K562 (cell line): Measurements from ENCODE around the gene RARRES1. TPM values are rescaled to one million over a fixed set of nuclear protein-coding genes. Genes with fewer than 3 reads are reported as not detected.
A peak's percentile ranks its signal among the peaks of the same experiment; 100 is the strongest.

Source experiments
- BRCA1 ChIP-seq, 2 experiments: fragments of 450-650 bp in 1 of 2; sonication (generic) in 1 of 2; formaldehyde crosslinking in 1 of 2; IDR thresholded peaks; 2 replicates each; pipeline versions ENCODE4 v1.5.0 to v1.6.1; 2017 to 2020; ENCODE audit warnings: mild to moderate bottlenecking in 1 of 2, missing genetic modification reagents in 1 of 2
- CAMTA2 ChIP-seq: fragments of 250-450 bp; sonication (Bioruptor Pico); conservative IDR thresholded peaks from 2 replicates; pipeline ENCODE4 v1.5.1; 2022
- CBX3 ChIP-seq, 2 experiments: IDR thresholded peaks; 1 replicate in 1 of 2; 2 replicates in 1 of 2; pipeline ENCODE4 v1.6.1; 2012; ENCODE audit warnings: inconsistent platforms in 2 of 2, low read length in 2 of 2, borderline replicate concordance in 1 of 2, control low read depth in 1 of 2
- CEBPG ChIP-seq, 3 experiments: fragments of 200-800 bp in 1 of 3; sonication (Bioruptor generic) in 1 of 3; sonication (generic) in 1 of 3; formaldehyde crosslinking in 1 of 3; IDR thresholded peaks in 2 of 3; conservative IDR thresholded peaks in 1 of 3; 2 replicates each; pipeline versions ENCODE4 v1.6.1 to v1.8.0; 2016 to 2022; ENCODE audit warnings: missing compliant biosample characterization in 2 of 3, missing genetic modification characterization in 2 of 3, mild to moderate bottlenecking in 1 of 3, missing genetic modification reagents in 1 of 3
- DPF2 ChIP-seq: fragments of 450-650 bp; IDR thresholded peaks from 2 replicates; pipeline ENCODE4 v1.6.1; 2016
- ELF2 ChIP-seq: fragments of 250-450 bp; sonication (Bioruptor Pico); IDR thresholded peaks from 2 replicates; pipeline ENCODE4 v1.5.0; 2021; ENCODE audit warnings: mild to moderate bottlenecking
- ESRRA ChIP-seq: fragments of 450-650 bp; IDR thresholded peaks from 2 replicates; pipeline ENCODE4 v1.6.1; 2014; ENCODE audit warnings: low read depth, mild to moderate bottlenecking, moderate library complexity, borderline replicate concordance
- HDAC3 ChIP-seq: fragments of 450-650 bp; IDR thresholded peaks from 2 replicates; pipeline ENCODE4 v1.6.1; 2018; ENCODE audit warnings: borderline replicate concordance, mild to moderate bottlenecking, moderate library complexity; ENCODE audit not compliant: partially characterized antibody
- IRF2 ChIP-seq: sonication (generic); formaldehyde crosslinking; IDR thresholded peaks from 2 replicates; pipeline ENCODE4 v1.8.1; 2022; ENCODE audit warnings: mild to moderate bottlenecking, missing genetic modification reagents
- JUNB ChIP-seq: fragments of 450-650 bp; formaldehyde crosslinking; conservative IDR thresholded peaks from 2 replicates; pipeline ENCODE4 v1.4.0; 2020; ENCODE audit warnings: mild to moderate bottlenecking
- MCM5 ChIP-seq: fragments of 450-650 bp; IDR thresholded peaks from 2 replicates; pipeline ENCODE4 v1.6.1; 2016; ENCODE audit warnings: low read depth
- MTA2 ChIP-seq: fragments of 450-650 bp; IDR thresholded peaks from 2 replicates; pipeline ENCODE4 v1.6.1; 2016; ENCODE audit warnings: low read depth
- NBN ChIP-seq: fragments of 450-650 bp; IDR thresholded peaks from 2 replicates; pipeline ENCODE4 v1.6.1; 2016; ENCODE audit warnings: low read depth, mild to moderate bottlenecking
- NCOR1 ChIP-seq: fragments of 450-650 bp; IDR thresholded peaks from 2 replicates; pipeline ENCODE4 v1.6.1; 2016; ENCODE audit warnings: mild to moderate bottlenecking, moderate library complexity
- NFIX ChIP-seq: fragments of 250-450 bp; sonication (Bioruptor Pico); IDR thresholded peaks from 2 replicates; pipeline ENCODE4 v1.4.0; 2020; ENCODE audit warnings: low read depth, mild to moderate bottlenecking, moderate library complexity
- RNF2 ChIP-seq: sonication (generic); IDR thresholded peaks from 2 replicates; pipeline ENCODE4 v1.6.1; 2016
- SLC30A9 ChIP-seq: fragments of 250-450 bp; sonication (Bioruptor Pico); IDR thresholded peaks from 2 replicates; pipeline ENCODE4 v1.8.0; 2022; ENCODE audit warnings: mild to moderate bottlenecking, moderate library complexity
- SMARCA4 ChIP-seq: fragments of 450-650 bp; IDR thresholded peaks from 2 replicates; pipeline ENCODE4 v1.6.1; 2016
- SMARCA5 ChIP-seq: fragments of 450-650 bp; IDR thresholded peaks from 2 replicates; pipeline ENCODE4 v1.6.1; 2016
- TAF1 ChIP-seq: IDR thresholded peaks from 2 replicates; pipeline ENCODE4 v1.6.1; 2011; ENCODE audit warnings: mild to moderate bottlenecking, low read length, moderate library complexity; ENCODE audit not compliant: insufficient read depth, control insufficient read depth, severe bottlenecking; ENCODE audit errors: extremely low read depth
- ZBTB17 ChIP-seq: fragments of 450-650 bp; formaldehyde crosslinking; IDR thresholded peaks from 2 replicates; pipeline ENCODE4 v1.4.0; 2020; ENCODE audit warnings: mild to moderate bottlenecking
- ZNF24 ChIP-seq: fragments of 450-650 bp; IDR thresholded peaks from 2 replicates; pipeline ENCODE4 v1.6.1; 2016
- ZNF316 ChIP-seq: fragments of 450-650 bp; IDR thresholded peaks from 2 replicates; pipeline ENCODE4 v1.6.1; 2016
- ZNF431 ChIP-seq: sonication (generic); formaldehyde crosslinking; IDR thresholded peaks from 2 replicates; pipeline ENCODE4 v1.8.0; 2022; ENCODE audit warnings: mild to moderate bottlenecking, missing genetic modification reagents
- ZNF584 ChIP-seq: fragments of 200-800 bp; sonication (Bioruptor generic); IDR thresholded peaks from 2 replicates; pipeline ENCODE4 v1.6.1; 2016; ENCODE audit warnings: low read depth, mild to moderate bottlenecking, missing genetic modification characterization, missing compliant biosample characterization
- ZNF668 ChIP-seq: fragments of 250-450 bp; sonication (Bioruptor Pico); IDR thresholded peaks from 2 replicates; pipeline ENCODE4 v1.8.0; 2022; ENCODE audit warnings: mild to moderate bottlenecking, inconsistent platforms
- ZNF76 ChIP-seq: fragments of 250-450 bp; sonication (Bioruptor Pico); IDR thresholded peaks from 2 replicates; pipeline ENCODE4 v1.4.0; 2020; ENCODE audit warnings: mild to moderate bottlenecking, moderate library complexity, borderline replicate concordance
- polyA plus RNA-seq, 8 experiments: library from polyadenylated mRNA; depleted of rRNA in 4 of 8; stranded (reverse) in 5 of 8; unstranded in 3 of 8; fragments of >200 nt; fragmentation: Nextera tagmentation in 2 of 8; fragmentation: Illumina TruSeq in 1 of 8; extraction: Ambion mirVana in 2 of 8; extraction: Trizol in 1 of 8; gene quantifications; 2 replicates each; pipeline versions ENCODE4 v1.2.1 to v1.2.3, GENCODE V29; 2011 to 2014; ENCODE audit warnings: inconsistent platforms in 1 of 8, missing spikeins in 1 of 8
- total RNA-seq, 7 experiments: library from RNA; depleted of rRNA in 6 of 7; stranded (reverse); fragments of >200 nt in 6 of 7; fragmentation: Illumina TruSeq in 2 of 7; extraction: Trizol in 2 of 7; gene quantifications; 2 replicates each; pipeline versions ENCODE4 v1.2.1 to v1.2.3, GENCODE V29; 2011 to 2021; ENCODE audit warnings: low replicate concordance in 1 of 7
- TF ChIP-seq, protein P1 (sequence below), 2 experiments: fragments of 450-650 bp; conservative IDR thresholded peaks; 2 replicates each; pipeline ENCODE4 v1.6.1; 2017; ENCODE audit warnings: mild to moderate bottlenecking in 2 of 2, moderate library complexity in 2 of 2
- TF ChIP-seq, protein P2 (sequence below): fragments of 450-650 bp; formaldehyde crosslinking; IDR thresholded peaks from 2 replicates; pipeline ENCODE4 v1.4.0; 2020; ENCODE audit warnings: mild to moderate bottlenecking, moderate library complexity

RARRES1 gene
- total and polyA plus RNA-seq, 9 of the 15 experiments (the other 6 are each of a cell fraction or from before 2014, with no cell fraction given), result not detected

DNA sequence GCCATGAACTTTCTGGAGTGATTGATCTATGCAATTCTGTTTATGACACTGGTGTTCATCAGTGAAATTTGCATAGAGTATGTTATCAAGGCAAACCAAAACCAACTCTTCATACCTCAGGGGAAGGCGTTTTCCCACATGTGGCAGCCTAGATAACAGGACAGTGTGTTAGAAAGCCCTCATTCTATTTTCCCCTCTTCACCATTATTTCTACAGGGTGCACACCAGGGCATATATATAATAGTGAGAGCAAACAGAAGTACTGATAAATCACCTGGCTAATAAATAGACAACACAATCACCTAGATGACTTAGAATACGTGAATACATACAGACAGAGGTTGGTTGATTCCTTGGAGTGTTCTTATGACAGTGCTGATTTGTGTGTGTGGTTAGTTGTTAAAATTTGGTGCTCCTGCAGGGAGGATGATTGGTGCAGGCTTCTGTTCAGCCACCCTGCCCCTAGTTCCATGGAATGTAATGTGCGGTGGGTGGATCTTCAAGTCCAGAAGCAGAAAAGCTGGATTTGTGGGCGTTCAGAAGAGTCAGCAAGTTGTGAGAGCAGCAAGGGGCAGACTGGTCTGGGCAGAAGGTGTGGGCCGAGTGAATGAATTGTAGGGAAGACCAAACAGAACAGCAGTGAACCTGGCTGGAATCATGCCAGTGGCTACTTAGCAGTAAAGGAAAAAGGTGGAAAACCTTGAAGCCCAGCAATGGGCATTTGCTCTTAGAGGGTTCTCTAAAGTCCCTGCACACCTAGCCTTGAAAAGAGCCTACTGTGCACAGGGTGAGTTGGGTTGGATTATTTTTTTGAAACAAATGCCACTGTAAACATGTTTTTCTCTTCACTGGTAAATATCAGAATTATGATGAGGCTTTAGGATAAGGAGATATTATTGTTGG, 11.7 kb upstream of the RARRES1 start (continued):
- no peak for TF ChIP-seq ZBTB17 (CRISPR knock-in tag)
- no peak for TF ChIP-seq BRCA1 (IDR thresholded peaks at IDR 0.05)
- TF ChIP-seq BRCA1 (CRISPR knock-in tag; IDR thresholded peaks at IDR 0.05), result no peak
- TF ChIP-seq, protein P1, sequence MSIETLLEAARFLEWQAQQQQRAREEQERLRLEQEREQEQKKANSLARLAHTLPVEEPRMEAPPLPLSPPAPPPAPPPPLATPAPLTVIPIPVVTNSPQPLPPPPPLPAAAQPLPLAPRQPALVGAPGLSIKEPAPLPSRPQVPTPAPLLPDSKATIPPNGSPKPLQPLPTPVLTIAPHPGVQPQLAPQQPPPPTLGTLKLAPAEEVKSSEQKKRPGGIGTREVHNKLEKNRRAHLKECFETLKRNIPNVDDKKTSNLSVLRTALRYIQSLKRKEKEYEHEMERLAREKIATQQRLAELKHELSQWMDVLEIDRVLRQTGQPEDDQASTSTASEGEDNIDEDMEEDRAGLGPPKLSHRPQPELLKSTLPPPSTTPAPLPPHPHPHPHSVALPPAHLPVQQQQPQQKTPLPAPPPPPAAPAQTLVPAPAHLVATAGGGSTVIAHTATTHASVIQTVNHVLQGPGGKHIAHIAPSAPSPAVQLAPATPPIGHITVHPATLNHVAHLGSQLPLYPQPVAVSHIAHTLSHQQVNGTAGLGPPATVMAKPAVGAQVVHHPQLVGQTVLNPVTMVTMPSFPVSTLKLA (conservative IDR thresholded peaks at IDR 0.05), result peak; percentile 12 to 51; a peak in 1 of 4 replicates
- peak; percentile 90 for TF ChIP-seq MTA2
- TF ChIP-seq DPF2, result peak; percentile 96
- no peak for TF ChIP-seq CAMTA2 (CRISPR knock-in tag)
- no peak for TF ChIP-seq ELF2
- peak; percentile 57 for TF ChIP-seq HDAC3
- TF ChIP-seq ZNF76 (CRISPR knock-in tag), result no peak
- no peak for TF ChIP-seq SMARCA5
- no peak for TF ChIP-seq ZNF668 (CRISPR knock-in tag)
- no peak for TF ChIP-seq ZNF431 (CRISPR knock-in tag)
- peak; percentile 74 for TF ChIP-seq ZNF316
- TF ChIP-seq JUNB (CRISPR knock-in tag), result no peak
- peak; percentile 96 for TF ChIP-seq SMARCA4
- no peak for TF ChIP-seq CEBPG (CRISPR knock-in tag; IDR thresholded peaks at IDR 0.05)
- TF ChIP-seq CEBPG (tag; conservative IDR thresholded peaks at IDR 0.05 in 1 of 2, IDR thresholded peaks at IDR 0.05 in 1 of 2), result no peak
- no peak for TF ChIP-seq IRF2 (CRISPR knock-in tag)
- TF ChIP-seq RNF2, result peak; percentile 59; the same call in 1 of the 2 replicates
- TF ChIP-seq NFIX (CRISPR knock-in tag), result no peak
- TF ChIP-seq NBN, result peak; percentile 86; the same call in 1 of the 2 replicates
- TF ChIP-seq CBX3 (IDR thresholded peaks at IDR 0.05; ENCODE audit: borderline replicate concordance in 1 of 2, low read length in 2 of 2), result peak in 1 of 2 experiments; percentile 56; a peak in 1 of 3 replicates
- TF ChIP-seq ZNF584 (CRISPR knock-in tag), result 0 out of 2 replicates have a peak, but pooled peaks have one; percentile 16
- TF ChIP-seq, protein P2, sequence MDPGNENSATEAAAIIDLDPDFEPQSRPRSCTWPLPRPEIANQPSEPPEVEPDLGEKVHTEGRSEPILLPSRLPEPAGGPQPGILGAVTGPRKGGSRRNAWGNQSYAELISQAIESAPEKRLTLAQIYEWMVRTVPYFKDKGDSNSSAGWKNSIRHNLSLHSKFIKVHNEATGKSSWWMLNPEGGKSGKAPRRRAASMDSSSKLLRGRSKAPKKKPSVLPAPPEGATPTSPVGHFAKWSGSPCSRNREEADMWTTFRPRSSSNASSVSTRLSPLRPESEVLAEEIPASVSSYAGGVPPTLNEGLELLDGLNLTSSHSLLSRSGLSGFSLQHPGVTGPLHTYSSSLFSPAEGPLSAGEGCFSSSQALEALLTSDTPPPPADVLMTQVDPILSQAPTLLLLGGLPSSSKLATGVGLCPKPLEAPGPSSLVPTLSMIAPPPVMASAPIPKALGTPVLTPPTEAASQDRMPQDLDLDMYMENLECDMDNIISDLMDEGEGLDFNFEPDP (CRISPR knock-in tag), result no peak
- no peak for TF ChIP-seq ESRRA
- TF ChIP-seq ZNF24, result 0 out of 2 replicates have a peak, but pooled peaks have one; percentile 26
- no peak for TF ChIP-seq SLC30A9
- TF ChIP-seq TAF1, result no peak
- TF ChIP-seq NCOR1, result peak; percentile 91
- TF ChIP-seq MCM5, result no peak
